Stomach (tissue), 9 donors: ENCODE results near the gene POLR2F. TPM values are rescaled to one million over a fixed set of nuclear protein-coding genes. Genes with fewer than 3 reads are reported as not detected.

Source experiments
- DNase-seq, 2 donors: peaks; one replicate each; pipeline versions ENCODE4 v3.0.0 to v3.0.0-alpha.2; 2013 to 2019
- H3K27ac ChIP-seq, 5 donors: fragments of 200-600 bp in 4 of 5; sonication (generic) in 4 of 5; one replicate each; pipeline ENCODE4 v1.5.1; 2013 to 2019; ENCODE audit warnings: mild to moderate bottlenecking in 1 of 5, moderate library complexity in 1 of 5
- H3K27me3 ChIP-seq, 3 donors: fragments of 200-600 bp; sonication (generic); one replicate each; pipeline ENCODE4 v1.5.1; 2017 to 2019; ENCODE audit warnings: mixed run types in 1 of 3
- H3K36me3 ChIP-seq, 4 donors: fragments of 200-600 bp; sonication (generic); 1 replicate in 3 of 4; 2 replicates in 1 of 4; pipeline ENCODE4 v1.5.1; 2016 to 2019
- H3K4me1 ChIP-seq, 4 donors: fragments of 200-600 bp; sonication (generic); one replicate each; pipeline ENCODE4 v1.5.1; 2016 to 2019
- H3K4me3 ChIP-seq, 4 donors: fragments of 200-600 bp; sonication (generic) in 3 of 4; one replicate each; pipeline ENCODE4 v1.5.1; 2016 to 2019; ENCODE audit warnings: mild to moderate bottlenecking in 1 of 4
- H3K9me3 ChIP-seq, 4 donors: fragments of 200-600 bp; sonication (generic); one replicate each; pipeline ENCODE4 v1.5.1; 2016 to 2019
- EP300 ChIP-seq: sonication (generic); formaldehyde crosslinking; IDR thresholded peaks from one replicate; pipeline ENCODE4 v1.6.1; 2017; ENCODE audit warnings: antibody characterized with exemption
- POLR2A ChIP-seq, 4 donors: fragments of 450-650 bp; IDR thresholded peaks; one replicate each; pipeline ENCODE4 v1.6.1; 2016; ENCODE audit warnings: antibody characterized with exemption in 4 of 4, control low read depth in 2 of 4, mild to moderate bottlenecking in 1 of 4, moderate library complexity in 1 of 4
- POLR2AphosphoS5 ChIP-seq, 3 donors: sonication (generic); formaldehyde crosslinking; IDR thresholded peaks; one replicate each; pipeline ENCODE4 v1.6.1; 2016; ENCODE audit warnings: antibody characterized with exemption in 3 of 3
- WGBS, 5 donors: extraction: QIAGEN DNeasy Blood & Tissue Kit in 3 of 5; methylation state at CpG; one replicate each; pipeline versions ENCODE4 v1.1.5 to v1.1.7; 2013 to 2018; 5-methylcytosine and 5-hydroxymethylcytosine counted together
- intact Hi-C: fragments of 100-400 bp; cut with DNase I; formaldehyde crosslinking; loops from one replicate; pipeline ENCODE4 v1.15.1; 2023; ENCODE audit warnings: low total_unique reads
- polyA plus RNA-seq, 3 donors: library from polyadenylated mRNA; stranded (reverse); fragments of 200-250 nt; gene quantifications; one replicate each; pipeline ENCODE4 v1.2.3, GENCODE V29; 2013
- total RNA-seq, 5 donors: library from RNA; depleted of rRNA; stranded (reverse); fragments of >200 nt; gene quantifications; one replicate each; pipeline versions ENCODE4 v1.1.0 to v1.2.3, GENCODE V29; 2014 to 2016
- TF ChIP-seq, protein P1 (sequence below), 7 experiments: fragments of 450-650 bp in 4 of 7; fragments of 200-600 bp in 3 of 7; sonication (generic) in 3 of 7; IDR thresholded peaks; one replicate each; pipeline ENCODE4 v1.5.1; 2016 to 2019; ENCODE audit warnings: antibody characterized with exemption in 7 of 7, control low read depth in 2 of 7, mild to moderate bottlenecking in 1 of 7
- donor health status: healthy with polysubstance abuse.
- donor health status: Bipolar disorder and iron deficiency.
- donor health status: healthy.

POLR2F gene
- total and polyA plus RNA-seq, 8 donors, result 41.5 to 149 (median 120) TPM

DNA sequence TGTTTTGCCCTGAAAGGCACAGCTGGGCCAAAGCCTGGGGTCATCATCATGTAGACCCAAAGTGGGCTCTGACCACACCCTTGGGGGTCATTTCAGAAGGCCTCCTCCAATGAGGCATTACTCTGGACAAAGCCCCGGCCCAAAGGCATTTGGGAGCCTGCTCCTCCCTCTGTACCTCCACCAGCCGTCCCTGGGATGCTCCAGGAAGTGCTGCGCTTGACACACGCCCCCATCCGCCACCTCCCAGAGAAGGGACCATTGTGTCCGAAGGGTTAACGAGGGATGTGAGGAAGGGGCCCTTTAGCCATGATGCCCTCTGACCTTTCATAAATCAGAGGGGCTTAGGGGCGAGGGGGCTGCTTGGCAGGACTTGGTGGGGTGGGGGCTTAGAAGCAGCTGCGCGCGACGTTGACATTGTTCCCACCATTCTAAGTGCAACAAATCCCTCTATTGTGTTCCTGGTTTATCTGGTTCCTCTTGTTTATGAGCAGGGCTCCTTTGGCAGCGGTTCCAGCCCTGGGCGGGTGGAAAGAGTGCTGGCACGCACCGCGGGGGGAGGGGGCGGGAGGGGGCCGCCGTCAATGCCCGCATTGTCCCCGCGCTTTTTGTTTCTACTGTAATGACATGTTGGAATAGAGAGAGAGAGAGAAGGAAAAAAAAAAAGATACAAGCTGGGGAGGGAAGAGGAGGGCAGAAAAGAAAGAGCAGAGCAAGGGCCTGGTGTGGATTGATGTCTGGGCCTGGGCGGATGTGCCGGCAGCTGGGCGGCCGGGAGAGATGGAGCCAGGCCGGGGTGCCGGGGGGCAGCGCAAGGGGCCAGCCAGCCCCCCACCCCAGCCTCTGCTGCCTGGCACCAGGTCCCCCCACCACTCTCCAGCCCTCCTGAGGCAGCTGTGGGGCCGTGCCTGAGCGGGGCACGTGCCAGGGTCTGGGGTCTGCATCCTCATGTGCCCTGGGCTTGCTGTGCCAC, 63.0 kb downstream of the POLR2F start:
- Histone ChIP-seq H3K27ac (peak overlapping the region in 4 of 5 donors; percentile 39 to 56 (median 52)), H3K4me1 (peaks cover 11 to 23% (median 17%) of the 10 kb centered on the region in 4 donors), H3K9me3 (no peaks in the 10 kb centered on the region), H3K27me3 (no peaks in the 10 kb centered on the region), H3K36me3 (no peaks in the 10 kb centered on the region), H3K4me3 (peak overlapping the region in 3 of 4 donors; percentile 1 to 22 (median 3))
- TF ChIP-seq POLR2AphosphoS5 (IDR thresholded peaks at IDR 0.05) (no peak), EP300 (no peak), POLR2A (IDR thresholded peaks at IDR 0.05) (no peak)
- TF ChIP-seq, protein P1, sequence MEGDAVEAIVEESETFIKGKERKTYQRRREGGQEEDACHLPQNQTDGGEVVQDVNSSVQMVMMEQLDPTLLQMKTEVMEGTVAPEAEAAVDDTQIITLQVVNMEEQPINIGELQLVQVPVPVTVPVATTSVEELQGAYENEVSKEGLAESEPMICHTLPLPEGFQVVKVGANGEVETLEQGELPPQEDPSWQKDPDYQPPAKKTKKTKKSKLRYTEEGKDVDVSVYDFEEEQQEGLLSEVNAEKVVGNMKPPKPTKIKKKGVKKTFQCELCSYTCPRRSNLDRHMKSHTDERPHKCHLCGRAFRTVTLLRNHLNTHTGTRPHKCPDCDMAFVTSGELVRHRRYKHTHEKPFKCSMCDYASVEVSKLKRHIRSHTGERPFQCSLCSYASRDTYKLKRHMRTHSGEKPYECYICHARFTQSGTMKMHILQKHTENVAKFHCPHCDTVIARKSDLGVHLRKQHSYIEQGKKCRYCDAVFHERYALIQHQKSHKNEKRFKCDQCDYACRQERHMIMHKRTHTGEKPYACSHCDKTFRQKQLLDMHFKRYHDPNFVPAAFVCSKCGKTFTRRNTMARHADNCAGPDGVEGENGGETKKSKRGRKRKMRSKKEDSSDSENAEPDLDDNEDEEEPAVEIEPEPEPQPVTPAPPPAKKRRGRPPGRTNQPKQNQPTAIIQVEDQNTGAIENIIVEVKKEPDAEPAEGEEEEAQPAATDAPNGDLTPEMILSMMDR (IDR thresholded peaks at IDR 0.05), result no peak
- 28 to 35% (median 29%) methylated on average over 28 to 33 of the region's 33 CpGs for WGBS, 5 donors
- peak; percentile 70 to 91 for DNase-seq
- intact Hi-C loops, result no loop called here

DNA sequence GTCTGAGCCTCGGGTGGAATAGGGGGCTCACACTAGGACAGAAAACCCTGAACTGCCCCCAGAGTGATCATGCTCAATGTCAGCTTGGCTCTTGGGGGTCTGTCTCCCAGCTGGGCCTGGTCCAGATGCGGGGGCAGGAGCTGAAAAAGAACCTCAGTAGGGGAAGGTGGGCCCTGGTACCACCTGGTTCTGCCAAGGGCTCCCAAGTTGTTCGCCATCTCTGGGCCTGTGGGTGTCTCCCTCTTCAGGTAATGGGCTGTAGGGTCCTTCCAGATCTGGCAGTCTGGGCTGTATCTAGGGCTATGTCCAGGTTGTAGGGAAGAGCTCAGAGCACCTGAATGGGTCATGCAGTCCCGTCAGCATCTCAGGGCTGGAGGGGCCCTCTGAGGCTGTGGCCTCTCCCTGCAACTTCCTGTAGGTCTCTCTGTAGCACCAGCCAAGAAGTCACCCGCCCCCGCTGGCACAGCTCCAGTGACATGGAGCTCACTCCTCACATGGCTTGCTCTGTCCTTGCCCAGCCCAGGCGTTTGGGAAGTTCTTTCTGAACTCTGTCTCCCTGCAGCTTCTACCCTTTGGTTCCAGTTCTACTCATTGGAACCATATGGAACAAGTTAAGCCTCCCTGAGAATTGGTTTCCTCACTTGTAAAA, 63.9 kb downstream of the POLR2F start:
- intact Hi-C loops, result no loop called here
- WGBS, 5 donors, result 32 to 50% (median 49%) methylated on average over 5 to 7 of the region's 7 CpGs
- H3K9me3 ChIP-seq, result no peaks in the 10 kb centered on the region
- peak; percentile 74 to 87 for DNase-seq
- H3K27me3 ChIP-seq, result no peaks in the 10 kb centered on the region
- peaks cover 11 to 23% (median 17%) of the 10 kb centered on the region in 4 donors for H3K4me1 ChIP-seq
- no peak overlapping the region for H3K4me3 ChIP-seq
- peak overlapping the region in 3 of 5 donors; percentile 39 to 56 (median 52) for H3K27ac ChIP-seq
- no peak for TF ChIP-seq POLR2A (IDR thresholded peaks at IDR 0.05)
- H3K36me3 ChIP-seq, result no peaks in the 10 kb centered on the region

DNA sequence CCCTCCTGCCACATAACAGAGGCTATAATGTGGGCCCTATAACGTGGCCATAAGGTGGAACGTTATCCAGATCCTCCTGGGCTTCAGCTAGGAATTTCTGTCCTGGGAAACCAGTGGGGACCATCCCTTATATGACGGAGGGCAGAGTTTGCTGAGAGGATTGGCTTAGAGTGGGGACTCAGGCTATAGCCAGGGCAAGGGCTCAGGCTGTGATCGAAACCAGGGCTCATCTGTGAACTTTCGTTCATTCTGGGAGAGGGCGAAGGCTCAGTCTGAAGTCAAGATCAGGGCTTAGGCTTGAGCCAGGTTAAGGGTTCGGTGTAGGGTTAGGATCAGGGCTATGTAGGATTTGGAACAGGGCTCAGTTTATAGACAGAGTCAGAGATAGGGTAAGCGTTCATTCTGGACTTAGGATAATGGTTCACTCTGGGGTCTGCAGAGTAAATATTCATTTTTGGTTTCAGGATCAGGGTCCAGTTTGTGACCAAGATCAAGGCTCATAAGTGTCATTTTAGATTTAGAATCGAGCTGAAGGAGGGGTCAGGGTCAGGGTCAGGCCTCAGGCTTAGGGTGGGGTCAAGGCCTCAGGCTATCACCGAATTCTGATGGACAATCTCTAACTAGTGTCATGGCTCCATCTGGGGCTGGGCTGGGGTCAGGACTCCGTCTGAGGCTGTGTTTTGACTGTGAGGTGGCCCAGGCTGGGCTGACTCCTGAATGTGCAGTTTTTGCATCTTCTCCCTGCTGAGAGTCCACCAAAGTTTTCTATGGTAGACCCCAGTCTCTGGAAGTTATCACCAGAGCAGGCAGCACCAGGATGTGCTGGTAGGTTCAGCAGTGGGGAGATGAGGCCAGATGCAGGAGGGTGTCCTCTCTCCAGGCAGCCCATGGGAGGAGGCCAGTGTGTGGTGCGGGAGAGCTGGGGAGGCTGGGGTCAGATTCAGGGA, 64.7 kb downstream of the POLR2F start:
- WGBS, 5 donors, result 85 to 91% (median 89%) methylated on average over 12 of the region's 12 CpGs
- Histone ChIP-seq H3K27ac (peak overlapping the region in 2 of 5 donors; percentile 34 to 52), H3K4me3 (no peak overlapping the region), H3K27me3 (no peaks in the 10 kb centered on the region), H3K36me3 (no peaks in the 10 kb centered on the region), H3K4me1 (peaks cover 11 to 23% (median 17%) of the 10 kb centered on the region in 4 donors), H3K9me3 (no peaks in the 10 kb centered on the region)
- peak in 1 of 2 donors; percentile 1 for DNase-seq
- TF ChIP-seq POLR2A (IDR thresholded peaks at IDR 0.05) (no peak), EP300 (no peak), POLR2AphosphoS5 (IDR thresholded peaks at IDR 0.05) (no peak)
- TF ChIP-seq, protein P1 (IDR thresholded peaks at IDR 0.05), result no peak
- intact Hi-C loops, result no loop called here

Other genes starting within 250 kb of the POLR2F start
- gene GCAT, start 145.8 kb upstream of the POLR2F start, total RNA-seq, result 100 to 1,000 TPM in 2 of 5 donors, 10 to 100 TPM in 1, under 1 TPM in 1, not detected in 1; 0.45 to 158 (median 60.4) TPM
- 10 to 100 TPM; 18.2 to 27.2 (median 23.4) TPM for gene GCAT, start 145.8 kb upstream of the POLR2F start, polyA plus RNA-seq
- gene GALR3, start 130.3 kb upstream of the POLR2F start, total RNA-seq, result not detected
- gene GALR3, start 130.3 kb upstream of the POLR2F start, polyA plus RNA-seq, result not detected
- gene ANKRD54, start 109.4 kb upstream of the POLR2F start, total RNA-seq, result 100 to 1,000 TPM in 1 of 5 donors, 10 to 100 TPM in 3, 1 to 10 TPM in 1; 6.8 to 210 (median 18.3) TPM
- 10 to 100 TPM; 12.5 to 19.0 (median 14.8) TPM for gene ANKRD54, start 109.4 kb upstream of the POLR2F start, polyA plus RNA-seq
- gene EIF3L, start 104.3 kb upstream of the POLR2F start, total RNA-seq, result 100 to 1,000 TPM; 271 to 452 (median 385) TPM
- gene EIF3L, start 104.3 kb upstream of the POLR2F start, polyA plus RNA-seq, result 100 to 1,000 TPM; 254 to 657 (median 378) TPM
- 100 to 1,000 TPM in 3 of 5 donors, 10 to 100 TPM in 2; 31.4 to 155 (median 112) TPM for gene MICALL1, start 47.4 kb upstream of the POLR2F start, total RNA-seq
- 10 to 100 TPM; 17.7 to 55.1 (median 35.6) TPM for gene MICALL1, start 47.4 kb upstream of the POLR2F start, polyA plus RNA-seq
- gene C22orf23, start 98 bp upstream of the POLR2F start, total RNA-seq, result not detected
- 1 to 10 TPM in 1 of 3 donors, under 1 TPM in 2; 0.18 to 1.2 (median 0.31) TPM for gene C22orf23, start 98 bp upstream of the POLR2F start, polyA plus RNA-seq
- gene SOX10, start 30.9 kb downstream of the POLR2F start, total RNA-seq, result 1 to 10 TPM in 3 of 5 donors, not detected in 2; 2.9 to 4.9 (median 4.4) TPM
- 1 to 10 TPM; 1.7 to 3.2 (median 2.6) TPM for gene SOX10, start 30.9 kb downstream of the POLR2F start, polyA plus RNA-seq
- 10 to 100 TPM; 24.5 to 44.3 (median 28.8) TPM for gene PICK1, start 103.7 kb downstream of the POLR2F start, total RNA-seq
- 10 to 100 TPM; 20.7 to 27.2 (median 21.7) TPM for gene PICK1, start 103.7 kb downstream of the POLR2F start, polyA plus RNA-seq
- not detected for gene SLC16A8, start 130.5 kb downstream of the POLR2F start, total RNA-seq
- gene SLC16A8, start 130.5 kb downstream of the POLR2F start, polyA plus RNA-seq, result under 1 TPM in 1 of 3 donors, not detected in 2; 0.48 TPM
- 100 to 1,000 TPM in 1 of 5 donors, 10 to 100 TPM in 2, 1 to 10 TPM in 2; 1.3 to 397 (median 12.2) TPM for gene BAIAP2L2, start 157.0 kb downstream of the POLR2F start, total RNA-seq
- 1 to 10 TPM; 1.2 to 6.8 (median 4.0) TPM for gene BAIAP2L2, start 157.0 kb downstream of the POLR2F start, polyA plus RNA-seq
- 10 to 100 TPM; 24.0 to 68.3 (median 30.0) TPM for gene PLA2G6, start 228.1 kb downstream of the POLR2F start, total RNA-seq
- 10 to 100 TPM in 2 of 3 donors, 1 to 10 TPM in 1; 6.0 to 24.8 (median 11.8) TPM for gene PLA2G6, start 228.1 kb downstream of the POLR2F start, polyA plus RNA-seq
- 100 to 1,000 TPM in 2 of 5 donors, 10 to 100 TPM in 1, 1 to 10 TPM in 1, under 1 TPM in 1; 0.58 to 130 (median 58.9) TPM for gene MAFF, start 248.3 kb downstream of the POLR2F start, total RNA-seq
- 10 to 100 TPM; 16.0 to 65.7 (median 35.7) TPM for gene MAFF, start 248.3 kb downstream of the POLR2F start, polyA plus RNA-seq